Measurements from ENCODE around the gene TNIP1.

TNIP1 gene

DNA sequence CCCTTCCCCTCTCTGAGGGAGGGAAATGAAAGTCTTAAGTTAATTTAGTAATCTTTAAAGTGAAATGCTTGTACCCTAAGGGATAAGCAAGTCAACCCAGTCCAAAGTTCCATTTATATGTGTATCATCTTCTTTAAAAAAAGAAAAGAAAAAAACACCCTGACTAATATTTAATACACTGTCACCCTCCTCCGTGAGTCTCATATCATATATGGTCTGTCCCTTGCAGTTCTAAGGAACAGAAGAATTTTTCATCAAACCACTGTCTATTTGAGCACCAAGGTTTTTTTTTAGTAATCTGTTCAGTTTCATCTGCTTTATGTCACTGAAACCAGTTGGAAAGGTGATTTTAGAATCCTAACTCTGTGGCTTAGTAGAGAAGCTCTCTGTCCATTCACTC lies 15.2 kb downstream of the TNIP1 start:
- DNase-seq (ENCODE audit: low spot score): no peak

DNA sequence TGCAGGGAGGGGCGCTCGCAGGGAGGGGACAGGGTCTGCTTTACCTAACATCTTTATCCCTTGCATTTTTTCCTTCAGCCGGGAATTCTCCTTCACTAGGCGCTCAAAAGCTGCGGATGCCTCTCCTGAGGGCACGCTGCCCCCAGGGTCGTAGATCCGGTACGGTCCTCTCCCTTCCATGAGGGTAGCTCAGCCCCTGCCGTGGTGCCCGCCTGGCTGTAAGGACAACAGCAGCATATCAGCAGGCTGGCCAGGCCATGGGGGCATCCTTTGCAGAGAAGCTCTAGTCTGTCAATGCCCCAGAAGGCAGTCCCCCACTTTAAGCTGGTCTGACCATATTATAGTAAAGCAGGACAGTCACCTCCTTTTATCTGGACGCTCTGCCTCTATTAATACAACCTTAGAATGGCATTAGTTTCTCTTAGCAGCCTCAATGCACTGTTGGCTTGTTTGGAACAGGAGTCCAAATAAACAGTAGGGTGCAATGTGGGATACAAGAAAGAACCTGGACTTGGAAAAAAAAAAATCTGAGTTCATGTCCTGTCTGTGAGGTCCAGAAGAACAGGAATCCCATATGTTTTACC lies 15.8 kb downstream of the TNIP1 start:
- no peak for DNase-seq (ENCODE audit: low spot score)

DNA sequence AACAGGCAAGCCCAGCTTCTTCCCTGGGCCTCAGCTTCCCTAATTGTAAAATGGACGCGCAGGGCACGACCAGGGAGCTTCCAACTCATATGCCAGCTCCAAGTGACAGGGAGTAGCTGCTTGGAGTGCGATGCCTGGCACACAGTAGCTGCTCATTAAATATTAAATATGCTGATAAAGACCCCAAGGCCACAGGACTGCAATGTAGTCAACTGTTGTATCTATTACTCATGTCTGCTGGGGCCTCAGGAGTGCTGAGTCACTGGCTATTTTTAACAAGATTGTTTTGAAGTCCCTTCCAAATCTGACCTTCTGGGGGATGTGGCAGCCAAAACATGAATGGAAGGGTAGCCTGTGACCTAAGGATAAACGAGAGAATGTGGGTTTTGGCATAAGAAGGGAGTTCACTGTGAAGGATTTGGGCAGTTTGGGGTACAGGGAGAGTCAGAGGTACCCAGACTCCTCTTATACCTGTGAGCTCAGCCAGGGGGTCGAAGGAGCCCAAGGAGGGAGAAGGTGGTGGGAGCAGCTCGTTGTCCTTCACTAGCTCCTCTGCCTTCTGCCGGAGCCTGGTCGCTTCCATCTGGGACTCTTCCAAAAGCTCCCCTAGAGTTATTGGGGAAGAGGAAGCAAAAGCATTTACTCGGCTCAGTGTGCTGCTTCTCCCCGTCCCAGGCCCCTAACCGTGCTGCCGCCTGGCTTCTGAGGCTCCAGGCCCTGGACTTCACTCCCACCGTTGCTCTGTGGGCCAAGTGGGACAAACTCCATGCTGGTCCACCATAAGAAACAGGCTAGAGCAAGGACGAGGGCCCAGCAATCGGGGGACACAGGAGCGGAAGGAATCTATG lies 17.5 kb downstream of the TNIP1 start:
- DNase-seq (ENCODE audit: low spot score): no peak

DNA sequence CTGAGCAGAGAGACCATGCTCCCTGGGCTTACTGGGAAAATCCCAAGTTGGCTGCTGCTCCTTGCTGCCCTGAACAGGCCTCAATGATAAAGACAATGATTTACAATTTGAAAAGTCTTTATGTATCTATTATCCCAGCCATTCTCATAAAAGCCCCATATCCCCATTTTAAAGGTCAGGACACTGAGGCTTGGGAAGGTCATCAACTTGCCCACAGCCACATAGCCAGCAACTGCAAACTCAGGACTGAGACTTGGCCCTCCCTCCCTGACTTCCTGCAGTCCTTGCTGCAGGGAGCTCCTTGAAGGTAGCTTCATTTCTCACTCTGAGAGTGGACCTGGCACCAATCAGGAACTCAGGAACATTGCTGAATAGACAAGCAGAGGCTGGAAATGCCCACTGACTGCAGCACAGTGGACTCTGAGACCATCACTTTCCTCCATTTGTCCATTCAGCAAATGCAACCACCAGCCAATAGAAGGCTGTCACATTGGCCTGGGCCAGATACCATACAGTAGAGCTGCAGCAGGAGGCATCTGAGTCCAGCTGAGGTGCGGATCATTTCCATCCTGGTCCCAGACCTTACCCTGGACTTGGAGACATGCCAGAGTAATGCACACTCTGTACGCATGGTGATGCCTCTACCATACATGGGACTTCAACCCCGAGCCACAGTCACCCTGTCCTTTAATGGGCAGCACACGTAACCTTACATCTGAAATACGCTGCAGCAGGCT lies 18.3 kb downstream of the TNIP1 start:
- DNase-seq (ENCODE audit: low spot score): no peak

DNA sequence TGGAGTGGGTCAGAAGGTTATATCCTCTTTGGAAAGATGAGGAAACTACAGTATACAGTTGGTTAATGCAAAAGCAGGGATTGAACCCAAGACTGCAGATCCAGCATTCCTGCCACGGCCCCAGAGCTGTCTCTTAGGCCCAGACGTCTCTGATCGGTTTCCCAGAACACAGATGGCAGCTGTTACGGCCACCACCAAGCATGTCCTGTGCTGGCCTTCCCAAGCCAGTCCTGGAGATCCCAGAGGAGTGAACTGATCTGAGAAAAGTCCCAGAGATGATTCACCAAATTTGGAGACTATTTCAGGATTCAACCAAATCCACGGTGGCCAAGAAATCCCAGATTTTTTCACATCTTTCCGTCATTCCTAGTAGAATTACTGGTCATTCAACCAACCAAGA lies 20.1 kb downstream of the TNIP1 start:
- DNase-seq (ENCODE audit: low spot score): no peak

DNA sequence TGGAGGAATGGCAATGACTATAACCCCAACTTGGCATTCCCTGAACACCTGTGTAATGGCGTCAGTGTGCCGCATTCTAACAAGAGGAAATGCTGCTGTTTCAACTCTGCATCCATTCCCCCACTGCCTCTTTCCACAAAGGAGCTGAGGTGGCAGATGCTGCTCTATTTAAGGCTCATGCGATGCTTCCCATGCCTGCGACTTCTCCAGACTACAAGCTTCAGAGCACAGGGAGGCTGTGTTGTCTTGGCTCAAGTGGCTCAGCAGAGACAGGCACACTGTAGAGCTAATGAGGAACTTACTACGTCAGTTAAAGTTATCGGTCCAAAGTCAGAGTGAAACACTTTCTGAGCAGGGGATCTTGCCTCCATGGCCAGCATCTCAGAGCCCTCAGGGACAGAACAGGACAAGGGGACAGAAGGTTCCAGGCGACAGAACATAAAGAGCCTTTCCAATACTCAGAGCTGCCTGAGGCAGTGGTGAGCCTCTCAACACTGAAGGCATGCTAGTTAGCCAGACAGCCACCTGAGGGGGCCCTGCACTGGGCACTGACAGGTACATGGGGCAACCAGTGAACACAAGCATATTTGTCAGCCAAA lies 21.8 kb downstream of the TNIP1 start:
- no peak for DNase-seq (ENCODE audit: low spot score)

DNA sequence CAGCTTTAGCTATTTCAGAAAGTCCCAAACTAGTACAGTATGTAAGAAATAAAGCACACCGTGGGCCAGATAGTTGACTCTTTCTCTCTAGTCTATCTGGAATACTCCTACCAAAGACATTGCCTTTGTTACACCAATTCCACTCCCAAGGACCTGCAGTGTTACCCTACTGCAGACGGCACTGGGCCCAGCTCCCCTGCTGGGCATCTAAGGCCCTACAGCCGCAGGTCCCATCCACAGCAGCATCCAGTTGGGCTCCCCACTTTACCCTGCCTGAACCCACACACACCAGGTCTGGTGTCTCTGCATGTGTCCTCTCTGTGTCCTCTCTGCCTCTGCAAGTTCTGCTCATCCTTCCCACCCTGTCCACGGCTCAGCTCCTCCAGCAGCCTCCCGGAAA lies 22.5 kb downstream of the TNIP1 start:
- no peak for DNase-seq (ENCODE audit: low spot score)

DNA sequence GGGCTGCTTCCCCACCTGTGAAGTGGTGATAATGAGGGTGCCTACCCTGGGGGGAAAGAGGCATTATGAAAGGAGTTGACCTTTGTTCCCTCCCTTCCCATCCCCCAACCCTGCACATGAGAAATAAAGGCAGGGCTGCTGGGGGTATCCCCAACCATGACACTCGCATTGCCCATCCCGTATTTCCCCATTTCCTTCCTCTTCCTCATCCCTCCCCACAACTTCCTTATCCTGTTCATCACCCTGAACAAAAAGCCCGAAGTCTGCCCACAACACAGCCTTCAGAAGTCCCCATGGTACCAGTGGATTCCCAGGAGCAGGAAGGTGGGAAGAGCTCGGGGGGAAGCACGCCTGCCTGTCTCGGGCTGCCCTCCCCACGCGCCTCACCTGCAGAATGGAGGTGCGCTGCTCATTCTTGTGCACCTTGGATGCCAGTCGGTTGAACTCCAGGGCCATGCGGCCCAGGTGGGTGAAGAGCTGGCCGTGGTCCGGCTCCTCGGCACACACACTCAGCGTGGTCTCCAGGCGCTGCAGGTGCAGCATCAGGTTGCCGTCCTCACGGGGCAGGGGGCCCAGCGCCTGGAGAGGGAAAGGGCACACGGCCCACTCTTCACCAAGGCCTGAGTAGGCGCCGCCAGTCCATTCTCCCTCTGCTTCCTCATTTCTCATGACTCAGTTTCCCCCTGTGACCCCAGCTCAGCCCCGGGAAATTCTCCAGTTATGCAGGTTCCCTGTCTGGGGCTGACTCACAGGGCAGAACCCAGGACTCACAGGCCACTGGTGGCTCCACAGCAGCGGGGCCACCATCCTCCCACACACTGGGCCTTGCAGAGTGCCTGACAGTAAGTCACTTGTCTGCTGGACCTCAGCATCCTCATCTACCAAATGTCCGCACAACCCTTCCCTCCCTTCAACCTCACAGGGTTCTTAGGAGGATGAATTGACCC lies 24.2 kb downstream of the TNIP1 start:
- DNase-seq (ENCODE audit: low spot score): no peak

DNA sequence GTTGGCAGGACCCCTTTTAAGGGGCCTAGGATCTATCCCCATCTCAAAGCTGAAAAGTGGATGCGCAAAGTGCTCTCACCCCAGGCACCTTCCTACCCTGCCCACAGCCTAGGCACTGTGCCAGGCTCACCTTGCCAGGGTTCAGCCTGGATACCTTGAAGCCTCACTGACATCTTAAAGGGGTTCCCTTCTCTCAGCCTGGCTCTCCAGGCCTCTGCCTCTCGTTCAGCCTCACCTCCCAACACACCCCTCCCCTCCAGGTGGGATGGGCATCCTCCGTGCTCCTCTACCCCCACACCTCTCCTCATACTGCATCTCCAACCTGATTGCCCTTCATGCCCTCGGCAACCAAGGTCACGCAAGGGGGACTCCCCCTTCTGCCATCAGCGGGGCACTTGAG lies 25.5 kb downstream of the TNIP1 start:
- no peak for DNase-seq (ENCODE audit: low spot score)

DNA sequence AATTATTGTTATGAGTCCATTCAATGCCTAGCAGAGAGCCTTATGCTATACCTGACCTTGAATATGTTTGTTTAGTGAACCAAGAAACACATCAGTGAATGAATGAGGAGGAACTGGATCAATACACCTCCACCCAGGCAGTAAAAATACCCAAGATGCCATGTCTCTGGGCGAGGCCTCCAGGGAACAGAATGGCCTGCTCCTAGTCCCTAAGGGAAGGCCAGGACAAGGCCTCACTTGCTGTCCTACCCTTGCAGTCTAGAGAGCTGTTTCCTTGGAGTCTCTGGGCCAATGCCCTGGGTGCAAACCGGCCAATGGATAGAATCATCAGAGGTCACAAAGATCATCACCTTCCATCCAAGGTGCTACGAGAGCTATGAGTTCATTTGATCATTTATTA lies 26.1 kb downstream of the TNIP1 start:
- DNase-seq (ENCODE audit: low spot score): no peak

DNA sequence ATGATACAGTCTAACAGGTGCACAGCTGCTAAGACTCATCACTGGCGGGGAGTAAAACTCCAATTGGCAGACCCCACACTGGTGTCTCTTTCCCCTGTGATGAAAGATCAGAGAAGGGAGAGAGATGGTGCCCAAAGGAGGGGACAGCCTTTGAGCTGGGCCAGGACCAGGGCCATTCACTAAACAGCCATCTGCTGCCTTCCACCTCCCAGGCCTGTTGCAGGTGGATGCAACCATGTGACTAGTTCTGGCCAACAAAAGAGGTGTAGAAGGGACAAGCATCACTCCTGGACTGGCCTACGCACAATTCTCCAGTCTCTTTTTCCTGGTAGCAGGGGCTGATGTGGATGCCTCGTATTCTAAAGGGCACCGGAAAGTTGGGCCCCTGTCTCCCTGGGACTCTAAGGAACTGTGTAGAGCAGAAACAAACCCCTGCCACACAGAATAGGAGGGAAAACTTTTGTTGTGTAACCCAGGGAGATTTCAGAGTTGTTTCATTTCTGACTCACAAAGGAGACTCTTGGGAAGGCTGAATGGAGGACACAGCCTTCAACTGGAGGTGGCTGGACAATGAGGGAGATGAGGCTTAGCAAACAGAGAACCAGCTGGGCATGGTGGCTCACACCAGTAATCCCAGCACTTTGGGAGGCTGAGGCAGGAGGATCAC lies 26.9 kb downstream of the TNIP1 start:
- DNase-seq (ENCODE audit: low spot score): no peak

DNA sequence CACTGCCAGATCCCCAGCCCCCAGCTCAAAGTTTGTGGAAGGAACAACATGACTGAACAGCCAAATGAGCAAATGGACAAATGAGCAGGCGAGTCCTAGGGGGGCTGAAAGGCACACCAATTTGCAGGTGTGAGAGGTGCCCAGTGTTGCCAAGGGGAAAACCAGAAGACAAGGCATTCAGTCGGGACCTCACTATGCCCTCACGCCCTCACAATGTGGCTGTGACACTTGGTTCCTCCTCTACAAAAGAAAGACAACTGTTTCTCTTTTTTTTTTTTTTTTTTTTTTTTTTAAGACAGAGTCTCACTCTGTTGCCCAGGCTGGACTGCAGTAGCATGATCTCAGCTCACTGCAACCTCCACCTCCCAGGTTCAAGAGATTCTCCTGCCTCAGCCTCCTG lies 28.0 kb downstream of the TNIP1 start:
- DNase-seq (ENCODE audit: low spot score): no peak

DNA sequence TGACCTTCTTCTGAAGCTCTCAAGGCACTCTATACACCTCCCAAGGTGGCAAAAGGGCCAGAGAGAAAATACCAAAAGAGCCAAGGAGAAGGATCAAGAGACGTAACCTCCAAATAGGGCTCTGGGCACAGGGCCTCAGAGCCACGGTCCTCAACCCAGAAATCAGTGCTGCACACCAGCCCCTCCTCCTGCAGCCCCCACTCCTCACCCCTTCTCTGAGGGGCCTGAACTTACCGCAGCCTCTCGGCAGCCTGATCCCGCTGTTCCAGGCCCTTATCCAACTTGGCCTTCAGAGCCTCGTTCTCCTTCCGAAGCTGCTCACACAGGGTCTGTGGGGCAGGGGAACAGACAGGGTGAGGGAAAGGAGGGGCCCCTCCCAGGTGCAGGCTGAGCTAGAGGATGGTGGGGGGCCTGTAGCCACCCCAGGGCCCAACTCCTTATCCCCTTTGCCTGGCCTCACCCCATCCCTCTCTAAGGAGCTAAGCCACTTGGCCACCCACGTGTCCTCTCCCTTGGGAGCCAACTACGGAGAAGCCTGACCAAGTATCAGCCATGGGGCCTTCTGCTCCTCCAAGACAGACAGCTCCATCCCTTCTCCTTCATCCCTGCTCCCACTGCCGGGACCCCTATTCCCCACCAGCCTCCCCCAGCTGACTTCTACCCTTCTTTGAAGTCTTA lies 28.8 kb downstream of the TNIP1 start:
- no peak for DNase-seq (ENCODE audit: low spot score)

DNA sequence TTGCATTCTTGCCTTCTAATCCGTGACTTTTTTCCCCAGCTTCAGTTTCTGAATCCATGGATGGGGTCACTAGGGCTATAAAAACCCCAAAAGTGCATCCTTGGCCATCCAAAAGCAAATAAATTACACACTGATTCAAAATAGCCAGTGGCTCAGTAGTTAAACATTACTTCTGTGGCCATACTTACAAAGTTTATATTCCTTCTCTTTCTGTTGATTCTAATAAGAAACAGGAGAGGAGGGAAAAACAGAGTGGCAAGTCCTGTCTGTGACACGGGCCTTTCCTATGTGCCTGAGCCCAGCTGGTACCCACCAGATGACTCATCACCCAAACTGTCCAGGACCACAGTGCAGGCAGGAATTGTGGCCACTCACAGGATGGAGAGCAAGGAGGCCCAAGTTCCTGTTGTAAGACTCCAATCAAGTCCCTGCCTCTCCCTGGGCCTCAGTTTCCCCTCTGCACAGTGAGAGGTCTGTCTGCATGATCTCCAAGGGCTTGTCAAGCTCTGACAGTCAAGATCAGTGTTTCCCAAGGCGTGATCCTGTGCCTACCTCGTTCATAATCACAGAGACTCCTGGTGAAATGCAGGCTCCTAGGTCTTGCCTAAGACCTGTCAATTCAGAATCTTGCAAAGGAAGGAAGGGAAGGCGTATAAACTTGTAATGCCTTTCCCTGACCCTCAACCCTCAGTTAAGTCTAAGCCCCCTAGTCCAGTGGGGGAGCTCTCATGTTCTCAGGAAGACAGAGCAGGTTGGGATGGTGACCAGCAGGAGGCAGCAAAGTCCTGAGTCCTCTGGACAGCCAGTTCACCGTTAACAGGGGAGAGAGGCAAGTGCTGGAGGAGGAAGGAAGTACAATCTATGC lies 29.5 kb downstream of the TNIP1 start:
- DNase-seq (ENCODE audit: low spot score): peak; percentile 66

DNA sequence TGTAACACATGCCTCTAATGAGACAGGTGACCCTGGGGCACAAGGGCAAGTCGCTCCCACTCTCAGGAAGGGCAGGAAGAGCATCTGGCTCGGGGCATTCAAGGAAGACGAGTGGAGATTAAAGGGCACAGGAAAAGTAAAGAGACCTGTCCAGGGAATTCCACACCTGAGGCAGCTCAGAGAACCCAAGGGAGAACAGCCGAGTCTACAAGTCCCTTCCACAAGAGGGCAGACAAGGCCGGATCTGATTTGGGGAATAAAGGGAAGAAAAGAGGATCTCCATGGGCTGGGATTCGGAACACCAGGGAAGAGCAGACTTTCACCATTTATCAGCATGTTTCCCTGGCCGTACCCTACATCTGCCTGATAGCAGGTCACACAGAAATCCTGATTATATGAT lies 32.3 kb downstream of the TNIP1 start:
- DNase-seq (ENCODE audit: low spot score): peak; percentile 5

DNA sequence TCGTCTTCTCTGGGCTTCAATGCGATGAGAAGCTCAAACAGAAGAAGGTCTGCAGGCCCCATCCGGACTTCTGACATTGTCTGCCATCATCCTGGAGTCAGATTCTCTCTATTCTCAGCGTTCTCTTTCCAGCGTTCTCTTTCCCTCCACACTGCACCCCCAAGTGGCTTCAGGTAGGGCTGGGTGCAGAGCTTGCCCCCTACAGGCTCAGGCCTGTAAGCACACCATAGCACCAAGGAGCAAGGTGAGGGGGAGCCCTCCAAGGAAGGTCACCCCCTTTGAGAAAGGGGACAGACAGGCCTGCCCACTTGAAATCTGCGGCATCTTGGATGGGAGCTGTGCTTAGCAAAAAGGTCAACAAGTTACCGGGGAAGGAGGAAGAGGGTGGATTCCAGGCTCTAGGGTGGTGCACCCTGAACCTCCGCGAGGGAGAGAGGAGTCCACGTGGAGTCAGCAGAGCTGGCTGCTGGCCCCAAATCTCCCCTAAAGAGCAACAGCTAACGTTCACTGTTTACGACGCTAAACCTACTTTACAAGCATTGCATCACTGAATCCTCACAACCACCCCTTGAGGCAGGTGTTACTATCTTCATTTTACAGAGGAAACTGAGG lies 32.9 kb downstream of the TNIP1 start:
- no peak for DNase-seq (ENCODE audit: low spot score)

DNA sequence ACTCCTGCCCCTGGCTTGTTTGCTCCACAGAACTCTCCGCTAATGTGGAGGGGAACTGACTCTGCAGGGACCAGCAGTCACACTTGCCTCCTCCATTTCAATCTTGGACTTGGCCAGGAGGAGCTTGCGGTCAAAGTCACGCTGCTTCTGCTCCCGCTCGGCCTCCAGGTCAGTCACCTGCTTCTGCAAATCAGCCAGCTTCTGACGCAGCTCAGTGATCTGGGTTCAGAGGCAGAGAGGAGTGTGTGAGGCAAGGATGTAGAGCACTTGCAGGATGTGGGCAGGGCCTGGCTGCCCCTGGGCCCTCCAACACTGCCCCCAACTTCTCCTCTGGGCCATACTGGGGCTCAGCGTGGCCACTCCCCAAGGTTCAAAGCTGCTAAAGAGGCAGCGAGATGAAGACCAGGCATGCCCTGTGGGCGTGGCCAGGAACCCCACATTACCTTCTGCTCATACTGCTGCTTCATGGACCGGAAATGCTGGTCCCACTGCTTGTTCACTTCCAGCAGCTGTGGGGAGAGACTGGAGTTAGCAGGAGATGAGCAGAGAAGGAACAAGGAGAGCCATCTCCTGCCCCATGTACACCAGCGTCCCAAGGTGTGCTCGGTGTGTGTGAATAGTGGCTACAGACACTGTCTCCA lies 38.3 kb downstream of the TNIP1 start:
- DNase-seq (ENCODE audit: low spot score): no peak
